Activated gamma-delta T cell treated with anti-CD3 and anti-CD28 coated beads, Interleukin-2, amount 50 U/mL, for 16 hours (primary cell): ENCODE measurements around the gene MED27.

Source experiments
- DNase-seq: peaks from one replicate; pipeline ENCODE4 v3.0.0-alpha.2; 2020; ENCODE audit warnings: low read depth

The MED27 gene

DNA sequence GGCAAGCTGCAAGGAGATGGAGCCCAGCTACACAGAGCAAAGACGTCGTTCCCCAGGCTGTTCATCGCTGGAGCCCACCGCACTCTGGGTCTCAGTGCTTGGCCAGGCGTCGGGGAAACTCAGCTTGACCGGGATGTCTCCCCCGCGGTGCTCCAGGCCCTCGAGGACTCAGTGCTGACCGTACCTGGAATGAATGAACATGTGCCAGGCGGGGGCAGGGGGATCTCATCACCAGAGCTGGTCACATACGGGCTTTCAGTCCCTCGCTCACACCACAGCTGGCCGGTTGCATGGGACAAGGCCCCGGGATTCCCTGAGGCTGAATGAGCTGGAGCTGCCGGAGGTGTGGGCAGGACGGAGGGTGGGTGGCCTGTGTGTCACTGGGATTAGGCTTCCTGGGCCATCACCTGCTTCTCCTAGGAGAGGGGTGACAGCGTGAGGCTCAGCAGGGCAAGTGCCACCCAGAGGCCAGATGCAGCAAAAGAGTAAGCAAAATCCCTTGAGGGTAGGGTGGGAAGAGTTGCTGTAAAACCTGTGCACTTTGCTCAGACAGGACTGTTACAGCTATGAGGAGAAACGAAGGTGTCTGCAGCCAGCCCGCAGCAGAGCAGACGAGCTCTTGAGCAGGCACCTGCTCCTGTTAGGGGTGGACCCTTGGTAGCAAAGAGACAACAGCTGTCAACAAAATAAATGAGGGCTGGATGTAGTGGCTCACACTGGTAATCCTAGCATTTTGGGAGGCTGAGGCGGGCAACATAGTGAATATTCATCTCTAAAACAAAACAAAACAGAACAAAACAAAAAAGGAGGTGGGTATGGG lies 269.1 kb downstream of the MED27 start:
- DNase-seq, result no peak
